Measurements from ENCODE around the gene SLC25A6.
"Not testable (repeated sequence)": the region's sequence is repeated elsewhere in the genome, so short reads cannot be mapped to it uniquely, and the experiment has no call there.

Gene SLC25A6

GRCh38 chrX:1389181-1389992, 2.5 kb downstream of the SLC25A6 start:
- FAIRE-seq, result no peak

- FAIRE-seq, result no peak
Observed at GRCh38 chrX:1388651-1389050, 3.3 kb downstream of the SLC25A6 start.

- FAIRE-seq, result no peak
Observed at GRCh38 chrX:1387141-1387776, 4.7 kb downstream of the SLC25A6 start.

GRCh38 chrX:1386338-1387127, 5.4 kb downstream of the SLC25A6 start:
- no peak for FAIRE-seq

GRCh38 chrX:1385253-1386223, 6.4 kb downstream of the SLC25A6 start:
- FAIRE-seq, result no peak

GRCh38 chrX:1384658-1385252, 7.2 kb downstream of the SLC25A6 start:
- FAIRE-seq, result no peak

GRCh38 chrX:1380672-1381233, 11.2 kb downstream of the SLC25A6 start:
- no peak for FAIRE-seq

GRCh38 chrX:1378306-1378759, 13.6 kb downstream of the SLC25A6 start:
- no peak for FAIRE-seq

GRCh38 chrX:1368385-1368698, 23.6 kb downstream of the SLC25A6 start:
- FAIRE-seq, result no peak

- not testable (repeated sequence) for FAIRE-seq
Observed at GRCh38 chrX:1366363-1366762, 25.6 kb downstream of the SLC25A6 start.

- no peak for FAIRE-seq
Observed at GRCh38 chrX:1361910-1362309, 30.0 kb downstream of the SLC25A6 start.

GRCh38 chrX:1361275-1361674, 30.6 kb downstream of the SLC25A6 start:
- FAIRE-seq, result no peak

GRCh38 chrX:1360171-1360570, 31.7 kb downstream of the SLC25A6 start:
- FAIRE-seq, result no peak

- FAIRE-seq, result no peak
Observed at GRCh38 chrX:1359477-1359873, 32.4 kb downstream of the SLC25A6 start.

- no peak for FAIRE-seq
Observed at GRCh38 chrX:1358793-1359476, 33.0 kb downstream of the SLC25A6 start.

GRCh38 chrX:1357993-1358392, 33.9 kb downstream of the SLC25A6 start:
- FAIRE-seq, result no peak

- FAIRE-seq, result no peak
Observed at GRCh38 chrX:1355131-1356046, 36.5 kb downstream of the SLC25A6 start.

- FAIRE-seq, result no peak
Observed at GRCh38 chrX:1354036-1355019, 37.6 kb downstream of the SLC25A6 start.

All from islet of Langerhans (tissue), 1 donor.